Thoracic aorta (tissue), 2 donors: Measurements from ENCODE around the gene ZC3H12C. TPM values are rescaled to one million over a fixed set of nuclear protein-coding genes. Genes with fewer than 3 reads are reported as not detected.

Source experiments
- ATAC-seq: fragments of 150-250 bp; one replicate; pipeline ENCODE4 v1.8.0; 2017; ENCODE audit warnings: low read depth; ENCODE audit not compliant: insufficient number of reproducible peaks, low FRiP score
- DNase-seq: peaks from one replicate; pipeline ENCODE4 v3.0.0-alpha.2; 2020; ENCODE audit warnings: low spot score
- H3K27ac ChIP-seq, 2 donors: fragments of 200-600 bp; sonication (generic); 1 replicate in 1 of 2; 2 replicates in 1 of 2; pipeline ENCODE4 v1.5.1; 2016; ENCODE audit warnings: mild to moderate bottlenecking in 2 of 2, moderate library complexity in 2 of 2
- H3K27me3 ChIP-seq: fragments of 200-600 bp; sonication (generic); replicated peaks from 2 replicates; pipeline ENCODE4 v1.6.0; 2016; ENCODE audit warnings: mild to moderate bottlenecking; ENCODE audit not compliant: insufficient read depth
- H3K36me3 ChIP-seq: fragments of 200-600 bp; sonication (generic); one replicate; pipeline ENCODE4 v1.5.1; 2016
- H3K4me1 ChIP-seq, 2 donors: fragments of 200-600 bp; sonication (generic); 1 replicate in 1 of 2; 2 replicates in 1 of 2; pipeline versions ENCODE4 v1.5.1 to v1.6.0; 2016; ENCODE audit warnings: low read depth in 2 of 2, mild to moderate bottlenecking in 1 of 2; ENCODE audit not compliant: control insufficient read depth in 1 of 2
- H3K4me3 ChIP-seq: fragments of 200-600 bp; sonication (generic); 2 replicates; pipeline ENCODE4 v1.5.1; 2016; ENCODE audit warnings: mild to moderate bottlenecking
- H3K9me3 ChIP-seq: fragments of 200-600 bp; sonication (generic); 2 replicates; pipeline ENCODE4 v1.5.1; 2016
- total RNA-seq, 2 donors: library from RNA; depleted of rRNA; stranded (reverse); fragments of >200 nt; gene quantifications; one replicate each; pipeline versions ENCODE4 v1.1.0 to v1.2.3, GENCODE V29; 2016
- TF ChIP-seq, protein P1 (sequence below): fragments of 200-600 bp; sonication (generic); IDR thresholded peaks from one replicate; pipeline ENCODE4 v1.5.1; 2019; ENCODE audit warnings: antibody characterized with exemption

ZC3H12C gene
- total RNA-seq, 2 donors from 2014 or later = 13.6 to 13.7 TPM

DNA sequence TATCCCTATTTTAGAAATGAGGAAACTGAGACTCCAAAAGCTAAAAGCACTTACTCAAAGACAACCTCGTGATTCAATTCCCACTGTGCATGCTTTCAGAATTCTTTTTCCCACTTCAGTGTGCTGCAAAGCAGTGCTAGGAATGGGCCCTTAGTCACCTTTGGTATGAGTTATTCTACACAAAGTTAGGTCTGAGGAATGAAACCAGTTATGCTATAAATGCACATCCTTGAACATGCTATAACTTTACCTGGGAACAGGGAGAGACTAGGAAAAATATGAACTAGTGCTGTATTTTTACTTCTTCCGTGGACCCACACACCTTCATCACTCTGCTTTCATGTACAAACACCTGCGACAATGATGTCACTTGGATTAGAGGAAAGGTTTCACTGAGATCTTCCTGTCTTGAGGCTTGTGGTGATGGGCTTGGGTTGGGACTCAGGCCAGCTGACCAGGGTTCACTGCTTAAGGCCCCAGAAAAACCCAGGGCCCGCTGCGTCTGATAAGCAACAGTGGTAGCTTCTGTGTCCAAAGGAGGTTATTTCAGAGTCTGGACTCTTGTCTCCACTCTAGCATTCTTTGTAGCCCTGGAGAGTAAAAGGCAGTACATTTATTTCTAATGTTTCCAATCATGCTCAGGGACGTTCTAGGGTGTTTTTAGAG lies 81.6 kb downstream of the ZC3H12C start:
- Histone ChIP-seq H3K9me3 (no peaks in the 10 kb centered on the region), H3K27me3 (no peaks in the 10 kb centered on the region), H3K27ac (no peak overlapping the region), H3K4me3 (peak overlapping the region; percentile 59), H3K36me3 (no peaks in the 10 kb centered on the region), H3K4me1 (peaks cover 0 to 12% of the 10 kb centered on the region in 2 donors)
- ATAC-seq (no peak), DNase-seq (no peak)
- TF ChIP-seq, protein P1, sequence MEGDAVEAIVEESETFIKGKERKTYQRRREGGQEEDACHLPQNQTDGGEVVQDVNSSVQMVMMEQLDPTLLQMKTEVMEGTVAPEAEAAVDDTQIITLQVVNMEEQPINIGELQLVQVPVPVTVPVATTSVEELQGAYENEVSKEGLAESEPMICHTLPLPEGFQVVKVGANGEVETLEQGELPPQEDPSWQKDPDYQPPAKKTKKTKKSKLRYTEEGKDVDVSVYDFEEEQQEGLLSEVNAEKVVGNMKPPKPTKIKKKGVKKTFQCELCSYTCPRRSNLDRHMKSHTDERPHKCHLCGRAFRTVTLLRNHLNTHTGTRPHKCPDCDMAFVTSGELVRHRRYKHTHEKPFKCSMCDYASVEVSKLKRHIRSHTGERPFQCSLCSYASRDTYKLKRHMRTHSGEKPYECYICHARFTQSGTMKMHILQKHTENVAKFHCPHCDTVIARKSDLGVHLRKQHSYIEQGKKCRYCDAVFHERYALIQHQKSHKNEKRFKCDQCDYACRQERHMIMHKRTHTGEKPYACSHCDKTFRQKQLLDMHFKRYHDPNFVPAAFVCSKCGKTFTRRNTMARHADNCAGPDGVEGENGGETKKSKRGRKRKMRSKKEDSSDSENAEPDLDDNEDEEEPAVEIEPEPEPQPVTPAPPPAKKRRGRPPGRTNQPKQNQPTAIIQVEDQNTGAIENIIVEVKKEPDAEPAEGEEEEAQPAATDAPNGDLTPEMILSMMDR = no peak

DNA sequence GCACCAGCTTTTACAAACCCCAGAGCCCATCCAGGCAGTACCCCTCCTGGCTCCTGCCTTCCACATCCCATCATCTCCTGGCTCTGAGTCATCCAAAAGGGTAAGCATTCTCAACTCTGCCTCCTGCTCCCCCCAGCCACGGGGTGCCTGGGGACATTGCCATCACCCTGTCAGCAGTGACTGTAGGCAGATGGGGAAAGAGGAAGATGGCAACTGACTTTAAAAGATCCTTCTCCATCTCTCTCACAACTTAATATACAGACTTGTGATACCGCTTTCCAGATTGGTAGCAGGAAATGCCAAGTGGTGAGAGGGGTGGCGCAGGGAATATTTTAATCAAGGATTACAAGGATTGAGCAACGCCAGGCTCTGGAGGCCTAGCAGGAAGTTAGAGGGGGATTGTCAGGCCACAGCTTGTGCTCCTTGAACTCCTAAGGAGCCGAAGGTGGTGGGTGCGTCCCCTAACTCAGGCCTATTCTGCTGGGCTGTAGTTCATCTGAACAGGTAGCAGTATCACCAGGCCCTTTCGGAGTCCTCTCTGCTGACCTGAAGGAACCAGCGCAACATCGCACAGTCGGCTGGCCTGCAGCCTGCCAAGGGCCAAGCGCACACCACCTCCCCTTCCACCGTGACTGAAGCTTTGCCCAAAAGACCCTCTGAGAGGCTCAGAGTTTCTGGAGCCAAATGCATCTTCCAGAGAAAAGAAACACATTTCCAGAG lies 83.3 kb downstream of the ZC3H12C start:
- H3K27me3 ChIP-seq = no peaks in the 10 kb centered on the region
- no peaks in the 10 kb centered on the region for H3K36me3 ChIP-seq
- no peak overlapping the region for H3K27ac ChIP-seq
- no peak overlapping the region for H3K4me3 ChIP-seq
- TF ChIP-seq, protein P1 = no peak
- DNase-seq = no peak
- no peaks in the 10 kb centered on the region for H3K9me3 ChIP-seq
- H3K4me1 ChIP-seq = peaks cover 0 to 12% of the 10 kb centered on the region in 2 donors
- no peak for ATAC-seq

- Histone ChIP-seq H3K9me3 (no peaks in the 10 kb centered on the region), H3K4me3 (no peak overlapping the region), H3K27ac (no peak overlapping the region), H3K4me1 (peaks cover 0 to 12% of the 10 kb centered on the region in 2 donors), H3K36me3 (no peaks in the 10 kb centered on the region), H3K27me3 (no peaks in the 10 kb centered on the region)
- TF ChIP-seq, protein P1 = no peak
- ATAC-seq (no peak), DNase-seq (no peak)
Measured at GRCh38 chr11:110177086-110177456, 83.9 kb downstream of the ZC3H12C start.

- no peak for ATAC-seq
- Histone ChIP-seq H3K4me1 (peaks cover 0 to 8% of the 10 kb centered on the region in 2 donors), H3K9me3 (no peaks in the 10 kb centered on the region), H3K36me3 (no peaks in the 10 kb centered on the region), H3K27me3 (no peaks in the 10 kb centered on the region), H3K27ac (no peak overlapping the region), H3K4me3 (no peak overlapping the region)
- TF ChIP-seq, protein P1 = no peak
- no peak for DNase-seq
Measured at GRCh38 chr11:110179064-110179463, 85.9 kb downstream of the ZC3H12C start.

DNA sequence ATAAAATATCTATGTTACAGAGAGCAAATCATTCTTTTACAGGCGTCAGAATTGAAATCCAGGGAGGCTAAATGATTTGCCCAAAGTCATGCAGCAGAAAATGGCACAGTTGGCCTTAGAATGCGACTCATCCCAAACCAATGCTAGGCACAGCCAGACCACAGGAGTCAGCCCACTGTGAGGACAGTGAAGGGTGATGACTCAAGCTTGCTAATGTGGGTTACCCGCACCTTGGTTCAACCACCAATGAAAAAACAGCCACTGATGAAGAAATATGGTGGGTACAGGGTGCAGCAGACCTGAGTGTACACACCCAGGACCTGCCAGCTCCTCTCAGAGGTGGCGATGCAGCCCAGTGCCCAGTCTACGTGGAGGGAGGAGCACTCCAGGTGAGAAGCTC lies 89.7 kb downstream of the ZC3H12C start:
- H3K36me3 ChIP-seq = no peaks in the 10 kb centered on the region
- H3K9me3 ChIP-seq = no peaks in the 10 kb centered on the region
- no peaks in the 10 kb centered on the region for H3K27me3 ChIP-seq
- DNase-seq = no peak
- peaks cover 3 to 15% of the 10 kb centered on the region in 2 donors for H3K4me1 ChIP-seq
- TF ChIP-seq, protein P1 = no peak
- no peak overlapping the region for H3K27ac ChIP-seq
- no peak for ATAC-seq
- no peak overlapping the region for H3K4me3 ChIP-seq
